Stimulated activated CD8-positive, alpha-beta memory T cell treated with anti-CD3 and anti-CD28 coated beads, Interleukin-12 subunit alpha, Interleukin-12 subunit beta, amount 100 ng/mL, for 24 hours (primary cell): ENCODE data around the gene RCAN2.

Experiments used
- DNase-seq: peaks from one replicate; pipeline ENCODE4 v3.0.0-alpha.2; 2020; ENCODE audit errors: extremely low read depth

Gene RCAN2

GRCh38 chr6:46491201-46491627 lies at the start of gene RCAN2:
TSS of gene RCAN2 (minus strand) at chr6:46491449.
- DNase-seq: no peak

GRCh38 chr6:46539866-46540265 lies 48.6 kb upstream of the RCAN2 start:
- DNase-seq: no peak

GRCh38 chr6:46538800-46539480 lies 47.7 kb upstream of the RCAN2 start:
- DNase-seq: no peak

GRCh38 chr6:46530896-46531295 lies 39.6 kb upstream of the RCAN2 start:
- no peak for DNase-seq

GRCh38 chr6:46528961-46529750 lies 37.9 kb upstream of the RCAN2 start:
- DNase-seq: no peak

- DNase-seq: no peak
Measured at GRCh38 chr6:46526607-46527006, 35.4 kb upstream of the RCAN2 start.

- no peak for DNase-seq
Measured at GRCh38 chr6:46525583-46525982, 34.3 kb upstream of the RCAN2 start.

GRCh38 chr6:46521464-46521971 lies 30.3 kb upstream of the RCAN2 start:
- DNase-seq: no peak

- DNase-seq: no peak
Measured at GRCh38 chr6:46517202-46517601, 26.0 kb upstream of the RCAN2 start.

- DNase-seq: no peak
Measured at GRCh38 chr6:46513533-46513932, 22.3 kb upstream of the RCAN2 start.

GRCh38 chr6:46511320-46511719 lies 20.1 kb upstream of the RCAN2 start:
- DNase-seq: no peak

- DNase-seq: no peak
Measured at GRCh38 chr6:46510651-46511050, 19.4 kb upstream of the RCAN2 start.

GRCh38 chr6:46509981-46510510 lies 18.8 kb upstream of the RCAN2 start:
- DNase-seq: no peak

- DNase-seq: no peak
Measured at GRCh38 chr6:46509063-46509462, 17.8 kb upstream of the RCAN2 start.

GRCh38 chr6:46507426-46507825 lies 16.2 kb upstream of the RCAN2 start:
- no peak for DNase-seq

- DNase-seq: no peak
Measured at GRCh38 chr6:46505693-46506512, 14.7 kb upstream of the RCAN2 start.

- no peak for DNase-seq
Measured at GRCh38 chr6:46504242-46504641, 13.0 kb upstream of the RCAN2 start.

- no peak for DNase-seq
Measured at GRCh38 chr6:46502486-46503119, 11.4 kb upstream of the RCAN2 start.

- DNase-seq: no peak
Measured at GRCh38 chr6:46501136-46502089, 10.2 kb upstream of the RCAN2 start.

- DNase-seq: no peak
Measured at GRCh38 chr6:46500382-46500781, 9.1 kb upstream of the RCAN2 start.
